Subcutaneous abdominal adipose tissue (tissue), 5 donors: ENCODE data around the gene NOTCH3.

Source experiments
- H3K27ac ChIP-seq: one replicate; pipeline ENCODE4 v1.7.0; 2013; ENCODE audit warnings: low read depth, mild to moderate bottlenecking, inconsistent platforms, low read length, moderate library complexity
- H3K27me3 ChIP-seq, 5 donors: one replicate each; pipeline ENCODE4 v1.7.0; 2013; ENCODE audit warnings: low read length in 5 of 5, inconsistent platforms in 1 of 5; ENCODE audit not compliant: control insufficient read depth in 5 of 5, insufficient read depth in 4 of 5
- H3K36me3 ChIP-seq, 5 donors: one replicate each; pipeline ENCODE4 v1.7.0; 2013; ENCODE audit warnings: low read length in 5 of 5; ENCODE audit not compliant: control insufficient read depth in 5 of 5, insufficient read depth in 5 of 5
- H3K4me1 ChIP-seq, 5 donors: one replicate each; pipeline ENCODE4 v1.7.0; 2013; ENCODE audit warnings: low read length in 5 of 5, mild to moderate bottlenecking in 3 of 5, moderate library complexity in 1 of 5; ENCODE audit not compliant: control insufficient read depth in 5 of 5, insufficient read depth in 5 of 5
- H3K4me3 ChIP-seq, 5 donors: one replicate each; pipeline ENCODE4 v1.7.0; 2013; ENCODE audit warnings: low read length in 5 of 5, low read depth in 1 of 5
- H3K9ac ChIP-seq, 5 donors: one replicate each; pipeline ENCODE4 v1.7.0; 2013; ENCODE audit warnings: low read length in 5 of 5, mild to moderate bottlenecking in 4 of 5, moderate library complexity in 3 of 5
- H3K9me3 ChIP-seq, 5 donors: one replicate each; pipeline ENCODE4 v1.7.0; 2013; ENCODE audit warnings: low read length in 5 of 5; ENCODE audit not compliant: control insufficient read depth in 5 of 5
- donor health status: healthy.
- donor health status: healthy.
- donor health status: healthy.
- donor health status: healthy.
- donor health status: healthy.

Gene NOTCH3

DNA sequence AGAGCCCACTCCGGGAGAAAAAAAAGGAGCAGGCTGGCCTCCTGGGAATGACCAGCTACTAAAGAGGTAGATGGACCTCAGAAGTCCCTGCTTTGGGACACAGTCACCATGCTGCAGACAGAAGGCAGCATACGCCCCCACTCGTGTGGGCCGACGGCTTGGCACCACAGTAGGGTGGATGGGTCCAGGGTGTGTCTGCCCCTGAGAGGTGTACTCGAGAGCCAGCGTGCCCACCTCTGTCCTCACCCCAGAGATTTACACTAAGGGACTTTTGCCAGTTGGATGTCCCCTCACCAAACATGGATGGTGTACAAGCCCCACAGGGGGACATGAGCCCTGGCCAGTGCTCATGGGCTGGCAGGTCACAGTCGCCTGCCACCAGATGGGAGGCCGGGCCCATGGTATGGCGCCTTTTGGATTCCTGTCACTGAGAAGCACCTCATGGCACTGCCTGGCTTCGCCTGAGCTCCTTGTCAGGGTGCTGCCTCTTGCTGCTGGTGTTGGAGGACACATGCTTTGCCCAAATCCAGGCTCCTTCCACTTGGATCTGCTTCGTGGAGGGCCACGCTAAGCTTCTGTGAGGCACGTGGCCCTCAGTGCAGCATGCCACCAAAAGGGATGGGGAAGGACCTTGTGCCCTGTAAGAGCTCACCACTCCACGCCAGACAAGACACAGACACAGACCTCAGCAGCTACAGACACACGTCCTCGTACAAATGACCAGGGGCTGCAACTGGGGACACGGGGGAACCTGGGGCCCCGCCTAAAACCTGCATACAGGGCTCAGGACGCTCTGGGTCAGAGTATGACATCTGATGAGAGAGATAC, 44.8 kb upstream of the NOTCH3 start:
- Histone ChIP-seq H3K4me3 (no peak overlapping the region), H3K27me3 (peaks cover 0 to 11% (median 0%) of the 10 kb centered on the region in 5 donors), H3K4me1 (peaks cover 32 to 51% (median 50%) of the 10 kb centered on the region in 5 donors), H3K9ac (peak overlapping the region in 1 of 5 donors; percentile 19), H3K27ac (no peak overlapping the region), H3K36me3 (peaks cover 0 to 83% (median 72%) of the 10 kb centered on the region in 5 donors), H3K9me3 (peaks cover 0 to 3% (median 0%) of the 10 kb centered on the region in 5 donors)

DNA sequence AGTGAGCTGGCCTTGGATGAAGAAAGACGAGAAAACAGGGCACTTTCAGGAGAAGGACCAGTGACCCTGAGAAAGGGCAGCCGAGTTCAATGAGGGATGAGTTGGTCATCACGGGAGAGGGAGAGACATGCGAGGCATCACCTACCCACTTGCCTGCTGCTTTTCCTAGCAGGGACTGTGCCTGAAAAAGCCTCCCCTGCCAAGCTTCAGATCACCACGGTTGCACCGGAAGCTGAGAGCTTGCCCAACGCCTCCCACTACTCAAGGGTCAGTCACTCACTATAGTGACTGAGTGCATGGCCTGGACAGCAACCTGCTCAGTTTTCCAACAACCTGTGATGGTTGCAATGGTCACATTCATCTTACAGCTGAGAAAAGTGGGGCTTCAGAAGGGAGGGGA, 44.0 kb upstream of the NOTCH3 start:
- Histone ChIP-seq H3K27me3 (peaks cover 0 to 3% (median 0%) of the 10 kb centered on the region in 5 donors), H3K9ac (no peak overlapping the region), H3K9me3 (no peaks in the 10 kb centered on the region), H3K4me1 (peaks cover 24 to 44% (median 42%) of the 10 kb centered on the region in 5 donors), H3K36me3 (peaks cover 0 to 87% (median 79%) of the 10 kb centered on the region in 5 donors), H3K4me3 (no peak overlapping the region), H3K27ac (no peak overlapping the region)

DNA sequence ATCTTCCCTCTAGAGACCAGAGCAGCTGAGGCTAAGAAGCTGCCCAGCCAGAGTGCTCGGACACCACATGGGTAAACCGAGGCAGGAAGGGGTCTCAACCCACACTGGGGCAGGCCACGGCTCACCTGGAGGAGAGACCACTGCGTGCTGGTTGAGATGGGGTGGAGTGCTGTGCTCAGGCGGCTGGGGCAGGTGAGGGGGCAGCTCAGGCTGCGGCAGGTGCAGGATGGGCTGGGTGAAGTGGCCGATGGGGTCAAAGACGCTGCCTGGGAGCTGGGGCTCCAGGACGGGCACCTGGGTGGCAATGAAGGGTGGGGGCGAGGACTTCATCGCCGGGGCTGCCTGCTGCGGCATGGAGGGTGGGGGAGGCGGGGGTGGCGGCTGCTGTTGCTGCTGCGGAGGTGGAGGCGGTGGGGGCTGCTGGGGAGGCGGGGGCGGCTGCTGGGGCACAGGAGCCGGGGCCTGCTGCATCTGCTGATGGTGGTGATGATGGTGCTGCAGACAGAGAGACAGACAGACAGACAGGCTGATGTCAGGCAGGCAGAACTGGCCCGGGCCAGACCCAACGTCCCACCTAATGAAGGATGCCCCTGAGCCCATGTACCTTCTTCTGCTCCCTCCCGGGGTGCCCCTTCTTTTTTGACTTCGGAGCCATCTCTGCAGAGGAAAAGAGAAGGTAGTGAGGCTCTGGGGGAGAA, 43.5 kb upstream of the NOTCH3 start:
- H3K36me3 ChIP-seq: peaks cover 0 to 91% (median 81%) of the 10 kb centered on the region in 5 donors

DNA sequence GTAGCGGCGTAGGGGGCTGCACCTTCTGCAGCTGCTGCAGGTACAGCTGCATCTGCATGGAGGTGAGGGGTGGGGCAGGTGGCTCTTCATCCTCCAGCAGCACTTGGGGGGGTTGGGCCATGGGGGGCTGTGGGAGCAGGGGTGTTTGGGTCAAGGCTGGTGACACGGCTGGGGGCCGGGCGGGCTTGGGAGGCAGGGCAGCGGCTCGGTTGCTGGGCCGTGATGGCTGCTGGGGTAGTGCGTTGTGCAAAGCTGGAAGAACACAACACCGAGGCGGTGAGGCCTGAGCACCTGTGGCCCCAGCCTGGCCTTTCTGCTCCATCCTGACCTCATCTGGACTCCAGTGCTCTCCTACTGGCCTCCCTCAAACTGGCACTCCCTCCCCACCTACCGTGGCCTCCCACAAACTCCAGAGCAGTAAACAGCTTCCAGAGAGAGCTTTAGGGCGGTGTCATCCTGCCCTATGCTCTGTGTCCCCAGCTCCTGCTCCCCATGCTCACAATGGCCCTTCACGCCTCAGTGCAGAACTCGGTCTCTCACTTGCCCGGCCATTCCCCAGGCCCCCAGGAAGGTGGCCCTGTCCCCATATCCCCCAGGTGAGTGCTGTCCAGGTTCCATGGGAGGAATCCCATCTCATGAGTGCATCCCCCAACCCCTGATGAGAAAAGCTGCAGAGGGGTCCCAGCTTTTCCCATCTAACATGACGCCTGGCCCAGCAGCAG, 42.6 kb upstream of the NOTCH3 start:
- H3K27ac ChIP-seq: no peak overlapping the region
- peaks cover 10 to 30% (median 28%) of the 10 kb centered on the region in 5 donors for H3K4me1 ChIP-seq
- H3K9ac ChIP-seq: no peak overlapping the region
- no peaks in the 10 kb centered on the region for H3K27me3 ChIP-seq
- H3K36me3 ChIP-seq: peaks cover 0 to 91% (median 81%) of the 10 kb centered on the region in 5 donors
- no peaks in the 10 kb centered on the region for H3K9me3 ChIP-seq
- H3K4me3 ChIP-seq: no peak overlapping the region

More for the DNA sequence above, 43.5 kb upstream of the NOTCH3 start:
- no peak overlapping the region for H3K4me3 ChIP-seq
- peaks cover 18 to 38% (median 37%) of the 10 kb centered on the region in 5 donors for H3K4me1 ChIP-seq
- no peaks in the 10 kb centered on the region for H3K9me3 ChIP-seq
- H3K9ac ChIP-seq: no peak overlapping the region
- H3K27ac ChIP-seq: no peak overlapping the region
- peaks cover 0 to 3% (median 0%) of the 10 kb centered on the region in 5 donors for H3K27me3 ChIP-seq

DNA sequence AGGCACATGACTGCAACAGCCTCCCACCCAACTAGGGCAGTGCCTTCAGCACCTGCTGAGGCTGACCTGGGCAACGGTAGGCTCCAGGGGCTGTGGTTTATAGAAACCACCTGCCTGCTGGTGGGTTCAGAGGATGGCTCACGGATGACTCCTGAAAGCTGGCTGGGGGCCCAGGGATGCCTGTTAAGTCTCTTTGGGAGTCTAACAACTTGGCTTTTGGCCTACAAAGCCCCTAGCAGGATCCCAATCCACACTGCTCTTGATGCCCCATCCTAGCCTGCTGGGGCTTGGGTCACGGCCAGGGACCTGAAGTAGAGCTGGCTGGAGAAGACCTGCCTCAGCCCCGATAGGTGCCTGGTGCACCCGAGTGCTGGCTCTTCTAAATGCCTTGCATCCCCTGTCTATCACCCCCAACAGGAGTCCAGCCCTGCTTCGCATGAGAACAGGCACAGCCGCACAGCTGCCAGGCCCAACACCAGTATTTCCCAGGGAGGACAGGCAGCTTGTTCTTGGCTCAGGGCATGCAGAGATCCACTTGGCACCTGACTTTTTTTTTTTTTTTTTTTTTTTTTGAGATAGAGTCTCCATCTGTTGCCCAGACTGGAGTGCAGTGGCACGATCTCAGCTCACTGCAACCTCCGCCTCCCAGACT, 40.6 kb upstream of the NOTCH3 start:
- no peak overlapping the region for H3K4me3 ChIP-seq
- H3K9ac ChIP-seq: no peak overlapping the region
- H3K4me1 ChIP-seq: peaks cover 0 to 10% (median 8%) of the 10 kb centered on the region in 5 donors
- no peak overlapping the region for H3K27ac ChIP-seq
- no peaks in the 10 kb centered on the region for H3K27me3 ChIP-seq
- no peaks in the 10 kb centered on the region for H3K9me3 ChIP-seq
- peaks cover 0 to 90% (median 84%) of the 10 kb centered on the region in 5 donors for H3K36me3 ChIP-seq

DNA sequence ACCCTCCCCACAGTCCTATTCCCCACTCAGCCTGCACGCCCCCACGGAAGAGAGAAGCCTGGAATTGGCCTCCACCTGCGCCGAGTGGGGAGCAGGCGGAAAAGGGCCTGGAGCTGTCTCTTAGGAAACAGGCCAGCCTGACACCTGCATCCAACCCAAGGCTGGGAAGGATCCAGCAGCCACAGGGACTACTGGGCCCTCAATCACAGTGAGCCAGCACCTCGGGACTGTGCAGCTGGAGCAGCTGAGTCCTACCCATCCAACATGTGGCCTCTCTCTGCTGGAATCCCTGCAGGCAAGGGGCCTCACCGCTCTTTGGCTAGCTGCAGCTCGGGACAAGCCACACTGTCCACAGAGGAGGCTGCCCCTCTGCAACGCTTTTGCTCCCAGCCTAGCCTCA, 39.7 kb upstream of the NOTCH3 start:
- peaks cover 0 to 2% (median 0%) of the 10 kb centered on the region in 5 donors for H3K4me1 ChIP-seq
- no peak overlapping the region for H3K27ac ChIP-seq
- H3K9me3 ChIP-seq: no peaks in the 10 kb centered on the region
- H3K9ac ChIP-seq: no peak overlapping the region
- peaks cover 0 to 90% (median 84%) of the 10 kb centered on the region in 5 donors for H3K36me3 ChIP-seq
- H3K4me3 ChIP-seq: no peak overlapping the region
- H3K27me3 ChIP-seq: no peaks in the 10 kb centered on the region

DNA sequence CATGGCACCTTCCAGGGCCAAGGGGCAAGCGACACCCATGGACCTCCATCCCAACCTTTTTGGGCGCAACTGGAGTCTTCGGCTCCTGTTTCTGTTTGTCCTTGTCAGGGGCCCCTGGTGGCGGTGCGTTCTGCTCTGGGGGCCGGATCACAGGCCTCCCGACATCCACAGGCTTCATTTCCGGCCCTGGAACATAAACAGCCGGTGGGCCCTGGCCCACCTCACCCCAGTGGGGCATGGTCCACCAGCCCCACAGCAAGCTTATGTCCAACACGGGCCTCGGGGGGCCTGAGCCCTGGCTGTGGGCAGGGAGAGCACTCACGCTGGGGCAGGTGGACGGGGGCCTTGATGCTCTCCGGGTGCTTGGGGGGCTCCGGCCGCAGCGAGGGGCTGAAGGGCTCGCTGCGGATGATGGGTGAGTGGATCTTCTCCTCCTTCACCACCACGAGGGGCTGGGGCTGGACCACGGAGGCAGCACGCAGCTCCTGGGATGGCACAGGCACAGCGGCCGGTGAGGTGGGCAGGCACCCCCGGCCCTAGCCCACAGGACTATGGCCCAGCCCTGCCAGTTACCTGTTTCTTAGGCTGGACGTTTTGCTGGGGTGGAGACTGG, 38.6 kb upstream of the NOTCH3 start:
- H3K9me3 ChIP-seq: no peaks in the 10 kb centered on the region
- H3K27ac ChIP-seq: no peak overlapping the region
- peaks cover 3 to 81% (median 75%) of the 10 kb centered on the region in 5 donors for H3K36me3 ChIP-seq
- no peak overlapping the region for H3K4me3 ChIP-seq
- H3K9ac ChIP-seq: no peak overlapping the region
- no peaks in the 10 kb centered on the region for H3K27me3 ChIP-seq
- peaks cover 0 to 2% (median 0%) of the 10 kb centered on the region in 5 donors for H3K4me1 ChIP-seq

DNA sequence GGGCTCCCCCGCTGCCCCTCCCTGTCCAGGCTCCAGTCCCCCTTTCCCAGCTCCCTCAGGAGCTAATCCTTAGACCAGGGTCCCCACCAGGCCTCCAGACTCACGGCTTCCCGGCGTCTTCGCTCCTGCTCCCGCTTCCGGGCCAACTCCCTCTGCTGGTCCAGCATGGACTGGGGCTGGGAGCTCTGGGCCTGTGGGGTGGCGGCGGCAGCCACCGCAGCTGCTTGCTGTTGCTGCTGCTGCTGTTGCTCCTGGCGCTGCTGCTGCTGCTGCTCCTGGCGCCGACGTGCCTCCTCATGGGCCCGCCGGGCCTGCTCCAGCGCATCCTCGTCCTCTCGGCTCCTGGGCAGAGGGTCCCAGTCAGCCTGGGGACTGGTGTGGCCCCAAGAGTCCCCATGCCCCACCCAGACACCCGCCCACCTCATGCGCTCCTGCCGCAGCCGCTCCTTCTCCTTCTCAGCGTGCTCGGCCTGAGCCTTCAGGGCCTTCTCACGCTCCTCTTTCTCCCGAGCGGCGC, 37.9 kb upstream of the NOTCH3 start:
- Histone ChIP-seq H3K4me1 (peaks cover 0 to 7% (median 0%) of the 10 kb centered on the region in 5 donors), H3K27me3 (no peaks in the 10 kb centered on the region), H3K27ac (no peak overlapping the region), H3K9me3 (no peaks in the 10 kb centered on the region), H3K9ac (no peak overlapping the region), H3K4me3 (no peak overlapping the region), H3K36me3 (peaks cover 3 to 75% (median 69%) of the 10 kb centered on the region in 5 donors)
